ENCODE data around the gene ROR2.

ROR2 gene

GRCh38 chr9:91710158-91710557, 239.9 kb downstream of the ROR2 start:
- no peak for DNase-seq

DNA sequence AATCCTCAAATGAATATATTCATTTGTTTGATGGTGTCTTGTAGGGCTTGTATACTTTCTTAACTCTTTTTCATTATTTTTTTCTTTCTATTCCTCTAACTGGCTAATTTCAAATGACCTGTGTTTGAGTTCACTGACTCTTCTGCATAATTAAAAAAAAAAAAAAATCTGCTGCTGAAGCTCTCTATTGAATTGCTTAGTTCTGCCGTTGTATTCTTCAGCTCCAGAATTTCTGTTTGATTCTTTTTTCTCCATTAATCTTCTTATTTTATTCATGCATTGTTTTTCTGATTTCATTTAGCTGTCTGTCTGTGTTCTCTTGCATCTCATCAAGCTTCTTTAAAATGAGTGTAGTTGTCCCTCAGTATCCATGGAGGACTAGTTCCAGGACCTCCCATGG, 244.6 kb downstream of the ROR2 start:
- DNase-seq = no peak

- DNase-seq = no peak
Observed at GRCh38 chr9:91700475-91700874, 249.6 kb downstream of the ROR2 start.

DNA sequence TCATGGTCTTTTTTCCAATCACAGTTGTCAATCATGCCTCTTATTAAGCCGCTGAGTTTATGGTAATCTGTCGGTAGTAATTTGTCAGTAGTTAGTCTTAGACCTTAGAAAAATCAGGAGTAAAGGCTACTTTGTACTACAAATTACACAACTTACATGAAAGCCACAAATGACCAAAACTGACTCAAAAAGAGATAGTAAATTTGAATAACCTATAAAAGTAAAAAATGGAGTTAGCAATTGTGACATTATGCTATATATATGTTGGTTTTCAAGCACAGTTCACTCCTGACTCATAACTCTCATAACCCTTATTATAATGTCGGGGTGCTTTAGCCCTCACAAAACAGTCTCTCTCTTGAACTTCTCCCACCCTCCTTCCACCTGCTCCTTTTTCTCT, 251.8 kb downstream of the ROR2 start:
- DNase-seq = no peak

GRCh38 chr9:91697201-91697600, 252.8 kb downstream of the ROR2 start:
- DNase-seq = no peak

DNA sequence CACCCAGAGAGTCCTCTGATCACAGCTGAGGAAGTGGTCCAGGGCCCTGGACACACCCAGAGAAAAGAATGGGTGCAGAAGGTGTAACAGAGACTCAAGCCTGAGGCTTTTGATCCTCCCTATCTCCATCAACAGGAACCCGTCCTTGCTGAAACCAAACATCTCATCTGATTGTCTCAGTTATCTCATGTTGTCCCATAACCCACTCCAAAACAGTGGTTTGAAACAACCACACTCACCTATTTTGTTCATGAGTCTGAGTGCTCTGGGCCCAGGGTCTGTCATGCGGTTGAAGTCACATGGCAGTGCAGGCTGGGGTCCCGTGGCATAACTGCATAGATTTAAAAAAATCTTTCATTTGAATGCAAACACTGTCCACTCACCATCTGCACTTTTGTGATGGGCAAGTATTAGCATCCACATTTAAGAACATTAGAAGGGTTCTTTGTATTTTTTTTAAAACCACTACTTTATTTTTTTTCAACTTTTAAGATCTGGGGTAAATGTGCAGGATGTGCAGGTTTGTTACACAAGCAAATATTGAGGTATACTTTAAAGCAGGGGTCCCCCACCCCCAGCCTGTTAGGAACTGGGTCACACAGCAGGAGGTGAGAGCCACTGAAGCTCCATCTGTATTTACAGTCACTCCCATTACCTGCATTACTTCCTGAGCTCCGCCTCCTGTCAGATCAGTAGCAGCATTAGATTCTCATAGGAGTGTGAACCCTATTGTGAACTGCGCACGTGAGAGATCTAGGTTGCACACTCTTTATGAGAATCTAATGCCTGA, 255.8 kb downstream of the ROR2 start:
- no peak for DNase-seq

DNA sequence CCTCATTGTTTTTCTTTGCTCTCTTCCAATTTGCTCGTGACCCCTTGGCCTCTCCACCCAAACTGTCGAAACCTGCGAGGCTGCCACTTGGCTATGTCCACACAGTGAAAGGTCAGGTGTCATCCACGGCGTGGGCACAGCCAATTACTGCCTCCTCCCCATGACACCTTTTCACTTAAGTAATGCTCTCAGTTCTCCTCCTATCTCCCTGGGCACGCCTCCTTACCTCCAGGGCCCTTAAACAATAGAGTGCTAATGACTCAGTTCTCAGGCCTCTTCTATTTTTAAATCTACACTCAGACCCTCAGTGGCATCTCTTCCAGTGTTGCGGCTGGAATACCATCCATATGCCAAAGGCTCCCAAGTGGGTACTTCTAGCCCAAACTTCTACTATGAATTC, 256.8 kb downstream of the ROR2 start:
- DNase-seq = no peak

DNA sequence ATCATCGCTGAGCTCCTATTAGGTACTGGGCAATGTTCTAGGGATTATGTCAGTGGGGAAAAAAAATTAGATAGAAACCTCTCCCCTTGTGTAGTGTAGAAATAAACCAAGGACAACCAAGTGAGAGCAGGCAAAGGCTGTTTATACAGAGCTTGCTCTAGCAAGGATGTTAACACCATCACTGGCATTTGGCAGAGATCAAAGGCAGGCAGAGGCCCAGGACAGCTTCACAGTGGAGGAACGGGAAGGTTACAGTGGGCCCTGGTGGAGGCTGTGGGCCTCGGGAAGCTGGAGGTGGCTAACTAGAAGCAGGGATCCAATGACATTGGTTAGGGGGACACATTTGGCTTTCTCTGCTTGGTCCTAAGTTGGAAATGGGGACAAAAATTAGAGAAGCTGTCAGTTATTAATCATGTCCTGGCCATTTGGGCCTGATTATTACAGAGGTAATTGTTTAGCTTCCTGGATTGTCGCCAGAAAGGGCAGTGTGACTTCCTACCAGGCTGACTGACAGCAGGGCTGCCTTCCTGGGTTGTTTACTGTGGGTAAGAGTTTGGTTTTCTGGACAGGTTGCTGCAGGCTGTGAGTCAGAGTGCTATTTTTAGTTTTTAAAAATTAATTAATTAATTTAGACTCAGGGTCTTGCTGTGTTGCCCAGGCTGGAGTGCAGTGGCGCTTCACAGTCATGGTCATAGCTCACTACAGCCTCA, 259.3 kb downstream of the ROR2 start:
- DNase-seq = no peak

- no peak for DNase-seq
Observed at GRCh38 chr9:91689006-91689405, 261.0 kb downstream of the ROR2 start.

DNA sequence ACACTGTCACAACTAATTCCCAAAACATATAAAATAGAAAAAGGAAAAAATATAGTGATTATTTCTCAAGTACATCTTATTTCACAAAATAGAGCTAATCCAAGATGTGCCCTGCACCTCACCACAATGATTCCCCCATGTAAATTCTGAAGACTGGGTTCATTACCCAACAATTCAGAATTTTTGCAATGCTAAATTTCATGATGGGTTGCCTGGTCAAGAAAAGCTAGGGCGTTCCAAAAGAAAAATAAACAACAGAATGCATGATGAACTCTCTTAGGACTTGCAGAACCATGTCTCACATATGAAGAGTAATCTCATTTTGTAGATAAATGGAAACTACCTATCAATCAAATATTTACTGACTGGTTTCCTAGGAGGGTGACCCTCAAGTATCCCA, 266.8 kb downstream of the ROR2 start:
- no peak for DNase-seq

- DNase-seq = no peak
Observed at GRCh38 chr9:91682806-91683205, 267.2 kb downstream of the ROR2 start.

DNA sequence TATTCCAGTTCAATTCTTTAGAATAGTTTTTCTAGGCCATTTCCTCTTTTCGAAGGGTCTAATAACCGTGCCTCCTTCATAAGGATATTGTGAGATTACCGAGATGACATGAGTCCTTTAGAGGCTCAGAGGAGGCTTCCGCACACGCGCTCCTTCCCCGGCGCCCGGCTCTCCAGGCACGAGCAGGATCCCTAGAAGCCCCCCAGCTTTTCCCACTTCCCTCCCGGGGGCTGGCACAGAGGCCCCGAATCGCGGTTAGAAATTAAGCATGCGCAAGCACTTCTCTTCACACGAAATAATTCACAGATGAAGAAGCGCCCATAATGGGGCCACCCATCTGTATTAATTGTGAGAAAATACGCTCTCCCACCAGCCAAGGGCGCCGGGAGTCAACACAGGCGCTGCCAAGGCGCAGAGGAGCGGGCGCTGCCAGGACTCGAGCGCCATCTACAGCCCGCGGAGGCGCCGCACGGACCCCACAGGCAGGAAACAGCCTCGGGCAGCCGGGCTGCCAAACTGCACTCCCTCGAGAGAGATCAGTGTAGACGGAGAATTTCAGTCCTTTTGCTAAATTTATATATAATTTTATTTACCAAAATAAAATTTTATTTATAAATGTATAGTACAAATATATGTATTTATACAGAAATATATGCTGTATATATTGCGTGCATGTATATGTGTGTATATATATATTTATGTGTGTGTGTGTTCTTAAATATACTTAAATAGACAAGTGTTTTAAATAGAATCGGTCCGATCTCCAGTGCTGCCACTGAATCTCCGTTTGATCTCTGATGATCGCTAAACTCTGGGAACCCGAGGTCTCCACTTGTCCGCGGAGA, 268.3 kb downstream of the ROR2 start:
- peak; percentile 35 for DNase-seq

DNA sequence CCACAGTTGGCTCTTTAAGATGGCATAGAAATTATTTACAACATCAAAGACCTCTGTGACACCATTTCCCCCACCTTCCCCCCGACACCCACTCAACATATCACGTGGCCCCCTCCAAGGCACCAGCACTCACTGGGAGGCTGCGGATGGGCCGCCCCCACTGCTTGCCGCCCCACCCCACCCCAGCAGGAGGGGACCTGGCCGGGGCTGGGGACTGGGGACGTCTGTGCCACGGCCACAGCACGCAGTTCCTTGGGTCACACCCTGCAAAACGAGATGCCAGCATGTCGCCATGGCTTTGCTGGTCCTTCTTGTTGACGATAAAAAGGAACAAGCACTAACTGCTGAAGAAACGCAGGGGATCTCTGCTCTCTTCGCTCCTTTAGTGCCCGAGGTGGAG, 269.0 kb downstream of the ROR2 start:
- DNase-seq = no peak

DNA sequence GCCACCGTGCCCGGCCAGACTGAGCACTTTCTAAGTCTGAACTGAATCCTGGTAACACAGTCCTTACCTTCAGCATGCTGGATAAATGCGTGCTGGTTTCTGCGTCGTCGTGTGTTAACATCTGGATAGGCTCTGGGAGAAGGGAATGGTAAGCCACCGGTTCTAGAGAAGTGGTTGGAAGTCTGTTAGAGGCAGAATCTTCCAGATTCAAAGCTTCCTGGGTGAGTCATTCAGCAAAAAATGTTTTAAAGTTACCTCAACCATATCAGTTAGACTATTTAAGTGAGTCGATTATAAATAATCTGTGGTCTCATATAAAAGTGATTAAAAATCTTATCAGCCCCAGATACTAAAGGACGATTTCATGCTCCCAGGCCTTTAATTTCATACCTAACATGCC, 269.9 kb downstream of the ROR2 start:
- DNase-seq = no peak

- no peak for DNase-seq
Observed at GRCh38 chr9:91678807-91679580, 271.0 kb downstream of the ROR2 start.

DNA sequence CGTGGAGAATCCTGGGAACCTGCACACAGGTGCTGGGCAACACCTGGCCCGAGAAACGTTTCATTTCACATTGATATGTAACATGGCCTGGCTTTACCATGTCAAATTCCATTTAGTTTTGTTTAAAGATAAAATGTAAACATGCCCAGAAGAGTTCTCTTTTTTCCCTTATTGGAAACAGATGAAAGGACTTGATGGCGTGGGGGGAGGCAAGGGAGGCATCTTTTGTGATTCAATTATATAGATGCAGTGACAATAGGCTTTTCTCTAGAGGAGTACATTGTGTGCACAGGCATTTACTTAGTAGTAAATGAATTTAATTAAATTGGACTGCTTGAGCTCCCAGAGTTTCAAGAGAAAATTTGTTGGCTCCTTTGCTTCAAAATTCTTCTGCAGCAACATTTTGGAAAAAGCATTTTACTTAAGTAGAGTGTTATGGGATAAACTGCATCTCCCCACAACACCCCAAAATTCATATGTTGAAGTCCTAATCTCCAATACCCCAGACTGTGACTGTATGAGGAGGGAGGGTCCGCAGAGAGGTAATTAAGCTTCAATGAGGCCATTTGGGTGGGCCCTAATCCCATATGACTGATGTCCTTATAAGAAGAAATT, 272.1 kb downstream of the ROR2 start:
- DNase-seq = no peak

GRCh38 chr9:91677331-91677730, 272.7 kb downstream of the ROR2 start:
- no peak for DNase-seq

- DNase-seq = no peak
Observed at GRCh38 chr9:91676046-91676445, 274.0 kb downstream of the ROR2 start.

DNA sequence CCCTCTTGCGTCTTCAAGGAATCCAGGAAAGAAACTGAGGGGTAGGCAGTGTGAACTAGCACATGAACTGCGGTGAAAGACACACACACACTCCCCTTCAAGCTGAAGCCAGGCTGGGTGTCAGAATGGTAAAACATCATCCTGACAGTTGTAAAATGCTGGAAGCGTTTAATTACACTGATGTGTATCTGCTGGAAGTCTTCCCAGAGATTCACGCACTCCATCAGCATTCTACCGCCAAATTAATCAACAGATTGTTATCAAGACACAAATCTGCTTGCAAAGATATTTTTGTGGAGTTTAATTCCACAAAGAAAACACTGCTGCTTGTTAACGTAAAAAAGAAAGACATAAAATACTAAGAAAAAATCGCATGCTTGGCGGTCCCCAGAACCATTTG, 285.4 kb downstream of the ROR2 start:
- no peak for DNase-seq

DNA sequence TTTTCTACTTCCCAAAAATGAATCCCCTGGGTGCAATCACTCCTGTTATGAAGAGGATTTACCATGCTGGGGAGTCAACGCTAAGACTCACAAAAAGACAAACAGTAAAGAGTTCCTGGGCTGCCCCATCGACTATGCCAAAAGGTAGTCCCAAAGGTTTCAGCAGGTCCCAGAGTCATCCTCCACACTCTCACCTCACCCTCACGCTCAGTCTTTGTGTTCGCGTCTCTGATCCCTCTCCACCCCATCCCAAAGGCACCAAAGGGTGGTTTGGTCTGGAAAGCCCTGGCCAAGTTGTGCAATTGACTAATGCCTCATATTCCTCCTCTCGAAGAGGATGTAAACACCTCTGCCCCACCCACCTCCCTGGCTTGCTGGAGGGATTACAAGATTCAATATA, 286.2 kb downstream of the ROR2 start:
- no peak for DNase-seq

DNA sequence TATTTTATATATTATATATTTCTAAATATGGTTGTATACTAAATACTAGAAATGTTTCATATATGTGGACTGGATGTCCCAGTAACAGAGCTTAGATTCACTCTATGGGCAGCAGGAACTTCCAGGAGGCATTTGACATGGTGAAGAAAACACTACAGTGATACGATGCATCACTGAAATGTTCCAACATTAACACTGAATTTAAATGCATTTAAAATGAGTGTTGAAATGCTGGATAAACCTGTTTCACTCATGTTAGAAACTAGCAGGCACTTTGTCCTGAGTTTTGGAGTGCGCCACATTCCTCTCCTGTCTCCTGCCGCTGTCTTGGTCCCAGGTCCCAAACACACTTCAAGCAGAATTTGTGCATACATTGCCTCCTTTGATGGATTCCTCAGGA, 288.6 kb downstream of the ROR2 start:
- DNase-seq = no peak

- DNase-seq = no peak
Observed at GRCh38 chr9:91660521-91660920, 289.5 kb downstream of the ROR2 start.
